Measurements from ENCODE around the gene MRPS34.

MRPS34 gene

GRCh38 chr16:1781254-1781653 lies 8.3 kb upstream of the MRPS34 start:
- no peak for DNase-seq

DNA sequence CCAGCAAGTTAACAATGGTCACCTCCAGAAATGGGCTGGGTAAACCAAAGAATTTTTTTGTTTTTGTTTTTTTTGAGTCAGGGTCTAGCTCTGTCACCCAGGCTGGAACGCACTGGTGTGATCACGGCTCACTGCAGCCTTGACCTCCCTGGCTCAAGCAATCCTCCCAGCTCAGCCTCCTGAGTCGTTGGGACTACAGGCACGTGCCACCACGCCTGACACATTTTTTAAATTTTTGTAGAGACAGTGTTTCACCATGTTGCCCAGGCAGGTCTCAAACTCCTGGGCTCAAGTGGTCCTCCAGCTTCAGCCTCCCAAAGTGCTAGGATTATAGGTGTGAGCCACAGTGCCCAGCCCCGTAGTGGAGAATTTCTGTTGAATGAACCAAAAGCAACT lies 7.7 kb upstream of the MRPS34 start:
- no peak for DNase-seq

GRCh38 chr16:1779741-1780676 lies 7.1 kb upstream of the MRPS34 start:
- DNase-seq, result no peak

- DNase-seq, result no peak
These were observed 6.3 kb upstream of the MRPS34 start for GRCh38 chr16:1779234-1779701.

GRCh38 chr16:1778200-1779179 lies 5.6 kb upstream of the MRPS34 start:
- DNase-seq, result no peak

DNA sequence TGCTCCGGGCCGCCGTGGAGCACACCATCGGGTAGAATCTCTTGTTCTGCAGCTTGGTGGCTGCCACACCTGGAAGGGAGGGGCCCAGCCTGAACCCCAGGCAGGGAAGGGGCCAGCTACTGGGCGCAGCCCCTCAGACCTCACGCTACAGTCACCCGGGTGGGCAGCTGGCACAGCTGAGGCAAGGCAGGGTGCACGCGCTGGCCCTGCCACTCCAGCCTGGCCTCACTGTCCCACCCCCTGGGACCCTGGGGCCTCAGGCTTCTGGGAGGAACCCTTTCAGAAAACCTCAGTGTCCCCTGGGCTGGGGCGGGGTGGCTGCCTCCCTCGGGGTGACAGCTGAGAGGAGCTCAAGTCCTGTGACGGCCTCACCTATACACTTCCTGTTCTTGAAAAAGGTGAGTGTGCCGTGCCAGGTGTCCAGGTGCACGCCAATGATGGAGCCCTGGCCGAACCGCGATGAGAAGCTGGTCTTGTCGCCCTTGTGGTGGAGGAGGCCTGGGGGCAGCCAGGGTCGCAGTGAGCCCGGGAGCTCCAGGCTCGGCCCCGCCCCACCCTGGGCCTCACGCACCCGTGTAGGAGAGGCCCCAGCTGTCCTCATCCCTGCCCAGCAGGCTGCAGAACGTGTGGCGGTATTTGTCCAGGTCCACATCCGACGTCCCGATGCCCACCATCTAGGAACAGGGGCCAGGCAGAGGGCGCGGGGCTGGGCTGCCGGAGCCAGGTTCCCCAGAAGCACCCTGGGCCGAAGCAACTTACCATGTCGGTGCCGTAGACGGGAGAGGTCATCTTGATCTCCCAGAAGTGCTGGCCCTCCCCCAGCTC lies 4.7 kb upstream of the MRPS34 start:
- no peak for DNase-seq

DNA sequence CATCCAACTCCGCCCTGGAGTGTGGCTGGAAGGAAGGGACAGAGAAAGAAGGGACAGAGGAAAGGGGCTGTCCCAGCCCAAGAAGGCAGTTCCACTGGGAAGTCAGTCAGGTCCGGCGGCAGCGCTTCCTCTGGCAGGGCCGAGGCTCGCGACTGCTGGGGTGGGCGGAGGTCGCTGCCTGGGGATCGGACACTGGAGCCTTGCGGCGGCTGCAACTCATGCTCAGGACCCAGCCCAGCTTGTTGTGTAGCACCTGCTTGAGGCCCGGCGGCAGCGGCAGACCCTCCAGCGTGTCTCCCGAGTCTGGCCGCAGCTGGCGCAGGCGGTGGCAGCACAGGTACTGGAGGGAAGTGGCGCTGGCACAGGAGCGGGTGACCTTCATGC lies 4.0 kb upstream of the MRPS34 start:
- no peak for DNase-seq

DNA sequence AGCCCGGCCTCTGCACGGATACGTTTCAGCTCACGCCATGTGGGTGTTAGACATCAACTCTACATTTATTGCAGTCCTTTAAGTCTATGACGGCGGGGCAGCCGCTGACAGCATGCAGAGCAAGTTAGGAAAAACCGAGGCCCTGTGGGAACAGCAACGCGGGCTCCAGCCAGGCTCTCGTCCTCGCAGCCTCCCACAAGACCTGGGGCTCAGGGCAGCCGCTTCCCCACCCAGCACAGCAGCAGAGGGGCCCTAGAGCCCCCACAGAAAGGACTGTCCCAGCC lies 3.7 kb upstream of the MRPS34 start:
- DNase-seq, result no peak

DNA sequence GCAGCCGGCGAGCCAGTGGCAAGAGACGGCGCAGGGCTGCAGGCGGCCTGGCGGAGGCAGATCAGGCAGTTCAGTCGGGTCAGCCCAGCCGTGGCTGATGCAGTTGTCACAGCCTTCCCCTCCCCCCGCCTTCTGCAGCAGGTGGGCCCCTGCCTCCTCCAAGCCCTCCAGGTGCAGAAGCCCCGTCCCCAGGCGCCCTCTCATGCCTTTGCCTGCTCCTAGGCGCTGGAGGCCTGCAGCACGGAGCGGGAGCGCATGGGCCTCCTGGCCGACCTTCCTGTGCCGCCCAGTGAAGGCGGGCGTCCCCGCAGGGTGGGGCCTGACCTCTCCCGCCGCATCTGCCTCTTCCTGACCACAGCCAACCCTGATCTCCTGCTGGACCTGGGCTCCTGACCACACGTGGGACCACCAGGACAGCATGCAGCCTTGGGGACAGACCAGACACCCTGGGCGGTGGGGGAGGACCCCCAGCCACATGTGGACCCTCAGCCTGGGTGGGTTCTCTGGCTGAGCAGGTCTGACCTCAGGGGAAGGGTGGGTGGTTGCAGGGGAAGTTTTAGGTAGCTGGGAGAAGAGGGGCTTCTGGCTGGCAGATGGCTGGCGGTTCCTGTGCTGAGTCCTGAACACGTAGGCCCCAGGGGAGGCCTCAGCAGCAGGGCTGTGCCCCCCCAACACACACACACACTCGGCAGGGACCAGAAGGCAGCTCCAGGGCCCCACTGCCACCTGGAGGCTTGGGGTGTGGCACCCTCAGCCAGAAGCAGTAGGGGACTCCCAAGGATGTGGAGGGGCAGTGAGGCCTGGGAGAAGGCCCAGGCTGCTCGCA lies 3.1 kb upstream of the MRPS34 start:
- no peak for DNase-seq

DNA sequence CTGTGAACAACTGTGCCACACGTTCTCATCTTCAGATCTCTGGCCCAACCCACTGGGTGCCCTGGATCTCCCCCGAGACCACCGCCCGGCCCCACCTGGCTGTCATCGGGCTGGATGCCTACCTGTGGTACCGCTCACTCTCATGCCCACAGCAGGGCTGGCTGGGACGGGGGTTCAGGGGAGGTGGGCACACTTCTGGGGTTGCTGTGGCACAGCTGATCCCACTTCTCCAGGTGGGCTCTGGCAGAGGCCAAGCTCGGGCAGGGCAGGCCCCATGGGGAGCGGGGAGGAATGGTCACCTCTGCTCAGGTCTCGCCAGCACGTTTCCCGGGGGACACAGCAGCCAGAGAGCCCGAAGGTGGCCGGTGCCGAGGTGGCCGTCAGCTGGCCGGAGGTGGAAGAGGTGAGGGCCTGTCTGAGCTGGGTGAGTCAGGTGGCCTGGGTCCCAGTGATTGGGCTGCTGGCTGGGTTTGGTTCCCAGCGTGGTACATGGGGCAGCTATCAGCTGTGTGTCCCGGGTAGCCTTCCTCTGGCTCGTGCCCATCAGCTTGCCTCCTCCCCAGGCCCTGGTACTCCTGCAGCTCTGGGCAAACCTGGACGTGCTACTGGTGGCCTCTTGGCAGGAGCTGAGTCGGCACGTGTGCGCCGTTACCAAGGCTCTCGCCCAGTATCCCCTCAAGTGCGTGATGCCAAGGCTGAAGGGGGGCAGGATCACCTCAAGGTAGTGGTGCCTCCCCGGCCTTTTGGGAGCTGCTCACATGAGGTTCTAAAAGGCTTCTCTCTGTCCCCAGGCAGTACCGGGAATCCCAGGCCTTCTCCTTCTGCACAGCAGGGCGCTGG lies 2.3 kb upstream of the MRPS34 start:
- no peak for DNase-seq

- DNase-seq, result no peak
These were observed 1.5 kb upstream of the MRPS34 start for GRCh38 chr16:1774448-1774780.

- no peak for DNase-seq
These were observed 941 bp upstream of the MRPS34 start for GRCh38 chr16:1773703-1774447.

- DNase-seq, result no peak
These were observed 499 bp downstream of the MRPS34 start, which contains the start of gene EME2 for GRCh38 chr16:1772362-1772907. EME2 (plus strand) TSS chr16:1772810; CDS start chr16:1773228, 418 bp downstream.

DNA sequence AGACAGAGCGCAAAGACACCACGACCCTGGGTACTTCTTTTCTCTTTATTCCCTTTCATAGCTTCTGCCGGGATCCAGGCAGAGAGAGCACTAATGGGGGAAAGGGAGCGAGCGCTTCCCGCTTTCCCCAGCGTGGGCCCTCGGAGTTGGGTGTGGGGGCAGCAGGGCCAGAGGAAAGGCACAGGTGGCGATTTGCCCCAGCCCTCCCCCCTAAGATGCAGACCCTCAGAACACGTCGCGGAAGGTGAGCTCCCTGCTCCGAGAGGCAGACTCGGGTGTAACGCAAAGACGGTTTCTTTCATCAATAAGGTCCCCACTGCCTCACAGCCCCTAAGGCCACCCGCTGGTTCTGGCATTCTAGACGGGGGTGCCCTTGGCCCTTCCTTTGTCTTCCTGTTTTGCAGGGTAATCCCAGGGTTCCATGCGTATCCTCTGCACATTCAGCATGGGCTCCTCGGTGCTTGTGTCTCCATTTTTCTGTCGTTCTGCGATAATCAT lies 1.0 kb downstream of the MRPS34 start:
- no peak for DNase-seq

DNA sequence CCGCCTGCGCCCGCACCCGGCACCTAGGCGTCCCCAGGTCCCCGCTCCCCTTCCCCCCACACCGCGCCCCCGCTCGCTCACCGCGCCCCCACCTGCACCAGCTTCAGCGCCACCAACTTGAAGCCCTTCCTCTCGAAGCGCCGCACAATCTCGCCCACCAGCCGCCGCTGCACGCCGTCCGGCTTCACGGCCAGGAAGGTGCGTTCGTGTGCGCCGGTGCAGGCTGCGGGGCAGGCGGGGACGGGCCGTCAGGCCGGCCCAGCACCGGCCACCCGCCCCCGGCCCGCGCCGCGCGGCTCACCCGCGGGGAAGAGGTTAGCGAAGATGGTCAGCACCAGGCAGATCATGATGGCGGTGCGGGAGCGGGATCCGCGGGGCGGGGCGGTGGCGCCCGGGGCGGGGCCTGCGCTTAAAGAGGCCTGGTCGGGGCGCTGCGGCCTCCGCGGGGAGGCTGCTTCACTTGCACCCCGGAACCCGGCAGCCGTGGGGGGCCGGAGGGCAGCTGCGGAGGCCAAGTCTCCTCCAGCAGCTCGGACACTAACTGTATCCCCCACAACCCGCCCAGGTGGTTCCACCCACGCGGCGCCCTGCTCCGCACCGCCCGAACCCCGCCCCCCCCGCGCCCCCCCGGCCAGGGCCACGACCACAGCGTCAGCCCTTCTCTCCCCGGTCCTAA lies 1.6 kb downstream of the MRPS34 start, which contains the start of gene NME3:
NME3 (minus strand) TSS at position 356 of the 676 bp plus-strand sequence; CDS start at position 347, 9 bp downstream.
- DNase-seq, result no peak

DNA sequence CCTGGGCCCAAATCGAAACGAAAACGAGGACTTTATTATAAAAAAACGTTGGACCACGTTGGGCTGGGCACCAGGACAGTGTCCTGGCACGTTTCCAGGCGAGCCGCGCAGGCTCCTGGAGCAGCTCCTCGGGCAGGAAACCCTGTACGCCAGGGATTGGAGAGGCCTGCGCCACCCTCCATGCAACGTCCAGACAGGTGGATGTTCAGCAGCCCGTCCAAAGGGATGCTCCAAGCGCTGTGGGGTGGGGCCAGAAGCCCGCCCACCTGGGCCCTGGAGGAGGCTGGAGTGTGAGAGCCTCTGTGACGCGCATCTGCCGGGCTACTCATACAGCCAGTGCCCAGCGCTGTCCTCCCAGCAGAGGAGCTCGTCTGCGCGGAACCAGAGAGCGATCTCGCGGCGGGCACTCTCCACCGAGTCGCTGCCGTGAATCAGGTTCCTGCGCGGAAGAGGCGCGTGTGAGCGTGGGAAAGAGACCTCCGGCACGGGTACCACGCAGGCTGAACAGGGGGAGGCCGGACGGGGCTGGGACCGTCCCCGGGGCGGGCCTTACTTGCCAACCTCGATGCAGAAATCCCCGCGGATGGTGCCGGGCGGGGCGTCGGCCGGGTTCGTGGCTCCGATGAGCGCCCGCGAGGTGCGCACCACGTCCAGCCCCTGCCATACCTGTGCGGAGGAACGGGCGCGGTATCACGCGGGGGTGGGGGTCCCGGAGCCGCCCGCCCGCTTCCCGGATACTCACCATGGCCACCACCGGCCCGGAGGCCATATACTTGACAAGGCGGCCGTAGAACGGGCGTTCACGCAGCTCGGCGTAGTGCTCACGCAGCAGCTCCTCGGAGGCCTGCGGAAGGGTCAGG lies 2.4 kb downstream of the MRPS34 start:
- peak; percentile 62 for DNase-seq

DNA sequence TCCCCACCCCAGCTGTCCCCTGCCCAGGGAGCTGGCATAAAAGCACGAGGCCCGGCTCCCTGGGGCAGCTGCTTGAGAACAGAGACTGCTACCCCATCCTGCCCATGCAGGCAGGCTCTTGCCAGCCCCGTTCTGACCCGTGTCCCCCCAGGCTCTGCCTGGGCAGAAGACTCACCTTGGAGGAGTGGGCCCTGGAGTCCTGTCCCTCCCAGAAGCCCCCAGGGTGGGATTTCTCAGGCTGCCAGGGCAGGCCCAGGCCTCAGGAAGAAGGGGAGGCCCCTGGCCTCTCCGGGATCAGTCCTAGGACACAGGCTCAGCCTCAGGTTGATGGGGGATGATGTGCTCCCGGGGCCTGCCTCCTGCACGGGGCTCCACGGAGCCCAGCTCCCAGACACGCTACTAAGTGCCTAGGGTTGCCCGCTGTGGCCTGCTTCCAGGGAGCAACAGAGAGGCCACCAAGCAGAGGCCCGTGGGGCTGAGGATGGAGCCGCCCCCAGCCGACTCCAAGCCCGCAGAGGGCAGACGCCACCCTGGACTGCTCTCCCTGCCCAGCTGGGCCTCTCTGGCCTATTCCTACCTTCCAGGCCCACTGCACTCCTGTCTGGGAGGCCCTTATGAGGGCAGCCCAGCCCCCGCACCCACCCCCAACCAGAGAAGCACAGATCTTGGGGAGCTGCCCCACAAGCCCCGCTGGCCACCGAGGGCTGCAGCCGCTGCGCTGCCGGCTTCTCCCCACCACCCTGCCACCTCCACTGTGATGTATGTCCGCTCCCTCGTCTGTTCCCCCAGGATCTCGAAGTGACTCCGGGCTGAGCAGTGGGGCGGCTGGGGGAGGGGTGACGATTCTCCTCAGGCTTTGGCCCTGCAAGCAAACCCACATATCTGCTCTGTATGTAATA lies 3.3 kb downstream of the MRPS34 start:
- DNase-seq, result no peak

Measured in SHP77 treated with DMSO at 0.1 percent for 48 hours (cell line).